Esophagus muscularis mucosa (tissue), 4 donors: ENCODE results near the gene PIM3. TPM values are rescaled to one million over a fixed set of nuclear protein-coding genes. Genes with fewer than 3 reads are reported as not detected.

Source experiments
- DNase-seq: peaks from one replicate; pipeline ENCODE4 v3.0.0-alpha.2; 2017; ENCODE audit errors: extremely low spot score
- H3K27ac ChIP-seq, 4 donors: fragments of 200-600 bp; sonication (generic); replicated peaks in 1 of 4; 1 replicate in 3 of 4; 2 replicates in 1 of 4; pipeline ENCODE4 v1.5.1; 2016 to 2019; ENCODE audit warnings: mild to moderate bottlenecking in 1 of 4
- H3K27me3 ChIP-seq, 4 donors: fragments of 200-600 bp; sonication (generic); one replicate each; pipeline versions ENCODE4 v1.5.1 to v1.6.0; 2016 to 2019
- H3K36me3 ChIP-seq, 4 donors: fragments of 200-600 bp; sonication (generic); one replicate each; pipeline ENCODE4 v1.5.1; 2016 to 2019
- H3K4me1 ChIP-seq, 4 donors: fragments of 200-600 bp; sonication (generic); one replicate each; pipeline ENCODE4 v1.5.1; 2016 to 2019
- H3K4me3 ChIP-seq, 4 donors: fragments of 200-600 bp; sonication (generic); 1 replicate in 2 of 4; 2 replicates in 2 of 4; pipeline ENCODE4 v1.5.1; 2016 to 2019; ENCODE audit warnings: mild to moderate bottlenecking in 4 of 4, moderate library complexity in 1 of 4
- H3K9me3 ChIP-seq, 4 donors: fragments of 200-600 bp; sonication (generic); 1 replicate in 3 of 4; 2 replicates in 1 of 4; pipeline ENCODE4 v1.5.1; 2016 to 2019
- CTCF ChIP-seq, 3 experiments: fragments of 200-600 bp in 2 of 3; fragments of 450-650 bp in 1 of 3; sonication (generic) in 2 of 3; IDR thresholded peaks; one replicate each; pipeline ENCODE4 v1.5.1; 2017 to 2019; ENCODE audit warnings: antibody characterized with exemption in 3 of 3, mild to moderate bottlenecking in 2 of 3, moderate library complexity in 1 of 3
- EP300 ChIP-seq: sonication (generic); formaldehyde crosslinking; IDR thresholded peaks from one replicate; pipeline ENCODE4 v1.6.1; 2017; ENCODE audit warnings: antibody characterized with exemption
- POLR2A ChIP-seq: fragments of 450-650 bp; IDR thresholded peaks from one replicate; pipeline ENCODE4 v1.6.1; 2017; ENCODE audit warnings: antibody characterized with exemption, moderate library complexity, mild to moderate bottlenecking, low read depth
- POLR2AphosphoS5 ChIP-seq, 2 donors: sonication (generic); formaldehyde crosslinking; IDR thresholded peaks; one replicate each; pipeline ENCODE4 v1.6.1; 2017; ENCODE audit warnings: antibody characterized with exemption in 2 of 2
- WGBS: methylation state at CpG from one replicate; pipeline ENCODE4 v1.1.5; 2018; 5-methylcytosine and 5-hydroxymethylcytosine counted together
- intact Hi-C: fragments of 100-400 bp; cut with DNase I; formaldehyde crosslinking; loops from one replicate; pipeline ENCODE4 v1.15.1; 2023
- total RNA-seq, 4 donors: library from RNA; depleted of rRNA; stranded (reverse); fragments of >200 nt; gene quantifications; one replicate each; pipeline versions ENCODE4 v1.1.0 to v1.2.1, GENCODE V29; 2016

The PIM3 gene
- total RNA-seq, 4 donors from 2014 or later: 36.1 to 106 (median 56.5) TPM

GRCh38 chr22:49973018-49973961 is 12.7 kb downstream of the PIM3 start:
- TF ChIP-seq EP300 (no peak), POLR2A (no peak), POLR2AphosphoS5 (IDR thresholded peaks at IDR 0.05) (no peak), CTCF (IDR thresholded peaks at IDR 0.05) (no peak)
- H3K4me3 ChIP-seq: no peak overlapping the region
- no peak for DNase-seq
- H3K9me3 ChIP-seq: no peaks in the 10 kb centered on the region
- intact Hi-C loops: loop anchor here (5.0 kb wide), 1 partner anchor 41 kb away; no protein-coding TSS in a partner anchor
- H3K27ac ChIP-seq: no peak overlapping the region
- peaks cover 32 to 51% (median 42%) of the 10 kb centered on the region in 4 donors for H3K4me1 ChIP-seq
- 83% methylated on average over 5 of the region's 5 CpGs for WGBS
- no peaks in the 10 kb centered on the region for H3K36me3 ChIP-seq
- no peaks in the 10 kb centered on the region for H3K27me3 ChIP-seq

GRCh38 chr22:49975543-49976389 is 15.2 kb downstream of the PIM3 start:
- no peak for DNase-seq
- WGBS: 47% methylated on average over 16 of the region's 17 CpGs
- intact Hi-C loops: no loop called here
- Histone ChIP-seq H3K4me1 (peaks cover 18 to 26% (median 24%) of the 10 kb centered on the region in 4 donors), H3K27ac (peak overlapping the region; percentile 13 to 62 (median 48)), H3K4me3 (no peak overlapping the region), H3K36me3 (no peaks in the 10 kb centered on the region), H3K9me3 (peaks cover 0 to 15% (median 0%) of the 10 kb centered on the region in 4 donors), H3K27me3 (no peaks in the 10 kb centered on the region)
- TF ChIP-seq CTCF (IDR thresholded peaks at IDR 0.05): no peak
- no peak for TF ChIP-seq EP300
- no peak for TF ChIP-seq POLR2AphosphoS5 (IDR thresholded peaks at IDR 0.05)
- TF ChIP-seq POLR2A: no peak

GRCh38 chr22:49976439-49977175 is 16.0 kb downstream of the PIM3 start:
- H3K9me3 ChIP-seq: peaks cover 0 to 15% (median 0%) of the 10 kb centered on the region in 4 donors
- H3K4me1 ChIP-seq: peaks cover 9 to 17% (median 15%) of the 10 kb centered on the region in 4 donors
- TF ChIP-seq EP300 (no peak), POLR2AphosphoS5 (IDR thresholded peaks at IDR 0.05) (no peak), POLR2A (no peak), CTCF (IDR thresholded peaks at IDR 0.05) (no peak)
- intact Hi-C loops: no loop called here
- H3K4me3 ChIP-seq: no peak overlapping the region
- H3K36me3 ChIP-seq: no peaks in the 10 kb centered on the region
- peaks cover 0 to 8% (median 0%) of the 10 kb centered on the region in 4 donors for H3K27me3 ChIP-seq
- no peak for DNase-seq
- WGBS: 60% methylated on average over 15 of the region's 15 CpGs
- H3K27ac ChIP-seq: peak overlapping the region in 2 of 4 donors; percentile 13 to 62

- H3K4me1 ChIP-seq: peaks cover 0 to 8% (median 6%) of the 10 kb centered on the region in 4 donors
- no peaks in the 10 kb centered on the region for H3K36me3 ChIP-seq
- H3K27me3 ChIP-seq: peaks cover 0 to 18% (median 3%) of the 10 kb centered on the region in 4 donors
- no peak overlapping the region for H3K27ac ChIP-seq
- TF ChIP-seq POLR2A (no peak), EP300 (no peak), CTCF (IDR thresholded peaks at IDR 0.05) (no peak), POLR2AphosphoS5 (IDR thresholded peaks at IDR 0.05) (no peak)
- no peak overlapping the region for H3K4me3 ChIP-seq
- intact Hi-C loops: no loop called here
- 80% methylated on average over 14 of the region's 14 CpGs for WGBS
- DNase-seq: no peak
- peaks cover 0 to 15% (median 0%) of the 10 kb centered on the region in 4 donors for H3K9me3 ChIP-seq
These were observed 17.0 kb downstream of the PIM3 start for GRCh38 chr22:49977578-49977977.
